HG02678 (cell line): ENCODE measurements around the gene C1QTNF1.

Source experiments
- ATAC-seq: cut with Tn5 transposase; IDR thresholded peaks from one replicate; pipeline ENCODE4 v1.9.1; 2021; ENCODE audit warnings: mild to moderate bottlenecking, moderate library complexity; ENCODE audit not compliant: unreplicated experiment

Gene C1QTNF1

DNA sequence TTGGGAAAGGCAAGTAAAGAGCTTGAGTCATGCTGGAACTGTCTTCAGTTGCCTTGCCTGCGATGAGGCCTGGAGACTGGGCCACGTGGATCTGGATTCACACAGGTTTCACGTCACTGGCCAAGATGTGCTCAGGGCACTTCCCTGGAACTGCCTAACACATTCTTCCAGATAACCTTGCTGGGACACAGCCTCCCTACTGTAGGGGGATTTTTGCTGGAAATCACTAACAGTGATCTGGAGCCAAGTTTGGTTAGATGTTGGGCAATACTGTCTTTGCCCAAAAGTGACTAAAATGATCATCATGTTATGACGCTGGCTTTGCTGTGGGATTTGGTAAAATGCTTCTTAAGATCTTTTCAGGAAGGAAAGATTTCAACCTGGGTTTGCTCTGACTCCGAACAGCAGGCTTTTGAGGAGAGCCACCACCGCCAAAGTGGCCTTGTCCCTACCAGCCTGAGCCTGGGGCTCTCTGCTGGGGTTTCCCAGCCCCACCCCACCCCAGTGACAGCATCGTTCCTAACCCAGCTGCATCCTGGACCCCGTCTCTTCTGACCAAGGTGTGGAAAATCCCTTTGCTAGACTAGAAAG lies 14.7 kb downstream of the C1QTNF1 start:
- no peak for ATAC-seq

DNA sequence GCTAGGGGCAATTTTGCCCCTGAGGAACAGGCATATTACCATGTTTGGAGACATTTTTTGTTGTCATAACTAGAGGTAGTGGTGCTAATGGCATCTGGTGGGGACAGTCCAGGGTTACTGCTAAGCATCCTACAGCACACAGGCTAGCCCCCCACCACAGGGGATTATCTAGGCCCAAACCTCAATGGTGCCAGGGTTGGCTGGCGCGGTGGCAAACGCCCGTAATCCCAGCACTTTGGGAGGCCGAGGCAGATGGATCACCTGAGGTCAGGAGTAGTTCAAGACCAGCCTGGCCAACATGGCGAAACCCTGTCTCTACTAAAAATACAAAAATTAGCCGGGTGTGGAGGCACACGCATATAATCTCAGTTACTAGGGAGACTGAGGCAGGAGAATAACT lies 15.2 kb downstream of the C1QTNF1 start:
- ATAC-seq, result no peak

DNA sequence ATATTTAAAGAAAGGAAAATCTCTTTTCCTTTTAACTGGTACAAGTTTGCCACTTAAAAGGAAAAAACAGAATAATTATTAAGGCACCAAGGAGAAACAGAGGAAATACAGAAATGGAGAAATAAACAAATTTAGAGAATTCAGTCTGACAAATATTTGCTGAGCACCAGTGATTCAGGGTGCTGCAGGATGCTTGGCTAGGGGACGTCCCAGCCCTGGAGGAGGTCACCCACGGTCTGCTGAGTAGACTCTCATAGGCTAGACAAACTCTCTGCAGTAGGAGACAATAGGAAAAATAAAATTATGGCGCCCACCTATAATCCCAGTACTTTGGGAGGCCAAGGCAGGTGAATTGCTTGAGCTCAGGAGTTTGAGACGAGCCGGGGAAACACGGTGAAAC lies 15.9 kb downstream of the C1QTNF1 start:
- no peak for ATAC-seq

DNA sequence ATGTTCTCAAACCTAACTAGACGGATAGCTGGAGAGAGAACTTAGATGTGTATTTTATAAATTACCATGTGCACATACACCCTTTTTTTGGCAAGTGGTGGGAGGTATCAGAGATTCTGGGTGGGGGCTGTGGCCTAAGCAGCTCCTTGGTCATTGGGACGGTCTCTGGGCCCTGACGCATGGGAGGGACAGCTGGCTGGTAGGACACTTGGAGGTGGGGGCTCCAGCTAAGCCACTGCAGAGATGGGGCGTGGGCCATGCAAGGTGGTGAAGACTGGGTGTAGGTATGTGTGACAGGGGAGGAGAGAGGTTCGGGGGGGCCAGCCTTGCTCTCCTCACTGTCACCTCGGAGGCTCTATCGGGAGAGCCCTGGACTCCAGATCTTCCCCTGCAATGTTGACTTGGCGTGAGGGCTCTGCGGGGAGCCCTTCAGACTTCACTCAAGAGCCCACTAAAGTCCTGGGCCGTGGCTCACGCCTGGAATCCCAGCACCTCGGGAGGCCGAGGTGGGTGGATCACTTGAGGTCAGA lies 17.1 kb downstream of the C1QTNF1 start:
- no peak for ATAC-seq

DNA sequence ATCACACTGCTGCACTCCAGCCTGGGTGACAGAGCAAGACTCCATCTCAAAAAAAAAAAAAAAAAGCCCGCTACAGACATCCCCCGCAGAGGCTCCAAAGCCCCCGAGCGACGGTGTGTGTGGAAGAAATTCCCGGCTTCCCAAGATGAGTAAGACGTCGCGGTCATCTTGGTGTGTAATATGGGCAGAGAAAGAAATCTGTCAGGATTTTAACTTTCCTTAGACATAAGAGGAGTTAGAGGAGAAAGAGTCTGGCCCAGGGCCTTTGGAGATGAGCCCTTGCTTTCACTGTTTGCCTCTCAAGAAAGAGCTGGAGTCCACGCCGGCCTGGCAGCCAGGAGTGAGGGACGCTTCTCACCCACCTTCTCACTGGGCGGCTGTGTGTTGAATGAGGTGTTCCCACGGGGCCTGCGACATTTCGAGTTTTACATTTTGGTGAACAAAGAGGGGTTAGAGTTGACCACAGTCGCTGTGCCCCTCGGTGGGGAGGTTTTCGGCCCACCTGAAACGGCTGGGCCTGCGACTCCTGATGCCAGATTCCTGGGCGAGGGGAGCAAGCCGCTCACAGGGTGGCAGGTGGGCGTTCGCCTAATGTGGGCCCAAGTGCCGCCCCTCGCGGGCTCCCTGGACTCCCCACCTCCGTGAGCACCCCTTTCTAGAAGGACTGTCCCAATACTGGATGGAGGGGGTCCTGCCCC lies 17.9 kb downstream of the C1QTNF1 start:
- ATAC-seq, result no peak

DNA sequence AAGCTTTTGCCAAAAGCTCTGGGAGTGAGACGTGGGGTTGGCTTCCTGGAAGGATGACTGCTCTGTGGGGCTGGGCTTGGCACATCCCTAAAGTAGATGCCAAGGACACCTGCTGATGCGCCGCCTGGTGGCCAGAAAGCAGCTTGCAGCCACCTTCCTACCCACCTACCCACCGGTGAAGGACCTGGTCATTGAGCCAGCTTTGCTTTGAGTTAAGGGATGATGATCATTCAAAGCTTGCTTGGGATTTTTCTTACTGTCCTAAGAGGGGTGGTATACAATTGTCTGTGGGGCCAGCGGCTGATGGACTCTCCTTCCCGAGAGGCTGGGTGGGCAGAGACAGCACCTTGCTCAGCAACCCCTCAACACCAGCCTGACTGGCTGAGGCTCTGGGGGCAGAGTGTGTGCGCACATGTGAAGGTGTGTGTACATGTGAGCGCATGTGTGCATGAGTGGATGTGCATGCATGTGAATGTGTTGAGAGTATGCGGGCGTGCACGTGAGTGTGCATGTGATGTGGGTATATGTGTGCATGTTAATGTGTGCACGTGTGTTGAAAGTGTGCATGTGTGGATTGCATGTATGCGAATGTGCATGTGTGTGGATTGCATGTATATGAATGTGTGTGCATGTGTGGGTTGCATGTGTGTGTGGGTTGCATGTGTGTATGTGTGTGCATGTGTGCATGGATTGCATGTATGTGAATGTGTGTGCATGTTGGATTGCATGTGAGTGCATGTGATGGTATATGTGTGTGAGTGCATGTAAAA lies 18.6 kb downstream of the C1QTNF1 start:
- ATAC-seq, result no peak

DNA sequence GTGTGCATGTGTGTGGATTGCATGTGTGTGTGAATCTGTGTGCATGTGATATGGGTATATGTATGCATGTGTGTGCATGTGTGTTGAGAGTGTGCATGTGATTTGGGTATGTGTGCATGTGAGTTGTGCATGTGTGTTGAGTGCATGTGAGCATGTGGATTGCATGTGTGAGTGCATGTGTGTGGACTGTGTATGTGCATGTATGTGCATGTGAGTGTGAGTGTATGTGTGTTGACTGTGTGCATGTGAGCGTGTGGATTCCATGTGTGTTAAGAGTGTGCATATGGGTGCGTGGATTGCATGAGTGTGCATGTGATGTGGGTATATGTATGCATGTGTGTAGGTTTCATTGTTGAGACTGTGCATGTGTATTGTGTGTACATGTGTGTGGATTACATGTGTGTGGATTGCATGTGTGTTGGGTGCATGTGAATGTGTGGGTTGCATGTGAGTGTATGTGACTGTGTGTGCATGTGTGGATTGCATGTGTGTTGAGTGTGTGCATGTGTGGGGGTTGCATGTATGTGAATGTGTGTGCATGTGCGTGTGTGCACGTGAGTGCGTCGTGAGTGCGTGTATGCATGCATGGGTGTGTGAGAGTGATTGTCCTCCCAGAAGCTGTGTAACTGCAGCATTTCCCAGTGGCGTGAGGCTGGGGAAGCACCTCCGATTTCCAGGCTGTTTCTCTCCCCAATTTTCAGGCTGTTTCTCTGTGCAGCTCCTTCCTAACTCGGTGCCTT lies 19.4 kb downstream of the C1QTNF1 start:
- ATAC-seq, result no peak

DNA sequence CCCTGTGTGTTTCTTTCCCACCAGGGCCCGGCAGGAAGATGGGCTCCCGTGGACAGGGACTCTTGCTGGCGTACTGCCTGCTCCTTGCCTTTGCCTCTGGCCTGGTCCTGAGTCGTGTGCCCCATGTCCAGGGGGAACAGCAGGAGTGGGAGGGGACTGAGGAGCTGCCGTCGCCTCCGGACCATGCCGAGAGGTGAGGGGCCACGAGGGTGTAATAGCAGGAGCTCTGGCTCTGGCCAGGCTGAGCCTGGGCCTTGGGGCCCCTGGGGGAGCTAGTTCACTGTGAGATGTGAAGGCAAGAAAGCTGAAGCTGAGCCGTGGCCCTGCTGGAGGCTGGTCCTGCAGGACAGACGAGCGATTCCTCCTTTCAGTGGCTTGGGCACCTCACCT lies 20.0 kb downstream of the C1QTNF1 start:
- no peak for ATAC-seq

DNA sequence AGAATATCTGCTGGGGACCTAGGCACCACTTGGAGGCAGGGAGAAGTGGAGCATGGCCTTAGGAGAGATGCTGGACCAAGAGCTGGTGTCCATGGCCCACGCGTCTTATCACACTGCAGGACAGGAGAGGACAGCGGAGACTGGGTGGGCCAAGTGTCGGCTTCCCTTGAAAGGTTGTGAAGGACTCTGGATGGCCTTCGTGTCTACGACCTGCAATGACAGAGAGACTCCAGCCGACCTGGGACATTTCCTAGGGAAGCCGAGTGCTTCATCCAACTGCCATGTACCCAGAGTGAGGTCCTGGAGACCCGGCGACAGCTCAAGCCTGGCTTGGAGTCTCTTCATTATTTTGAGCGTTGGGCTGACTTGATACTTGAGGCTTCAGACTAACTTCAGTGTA lies 20.5 kb downstream of the C1QTNF1 start:
- no peak for ATAC-seq

DNA sequence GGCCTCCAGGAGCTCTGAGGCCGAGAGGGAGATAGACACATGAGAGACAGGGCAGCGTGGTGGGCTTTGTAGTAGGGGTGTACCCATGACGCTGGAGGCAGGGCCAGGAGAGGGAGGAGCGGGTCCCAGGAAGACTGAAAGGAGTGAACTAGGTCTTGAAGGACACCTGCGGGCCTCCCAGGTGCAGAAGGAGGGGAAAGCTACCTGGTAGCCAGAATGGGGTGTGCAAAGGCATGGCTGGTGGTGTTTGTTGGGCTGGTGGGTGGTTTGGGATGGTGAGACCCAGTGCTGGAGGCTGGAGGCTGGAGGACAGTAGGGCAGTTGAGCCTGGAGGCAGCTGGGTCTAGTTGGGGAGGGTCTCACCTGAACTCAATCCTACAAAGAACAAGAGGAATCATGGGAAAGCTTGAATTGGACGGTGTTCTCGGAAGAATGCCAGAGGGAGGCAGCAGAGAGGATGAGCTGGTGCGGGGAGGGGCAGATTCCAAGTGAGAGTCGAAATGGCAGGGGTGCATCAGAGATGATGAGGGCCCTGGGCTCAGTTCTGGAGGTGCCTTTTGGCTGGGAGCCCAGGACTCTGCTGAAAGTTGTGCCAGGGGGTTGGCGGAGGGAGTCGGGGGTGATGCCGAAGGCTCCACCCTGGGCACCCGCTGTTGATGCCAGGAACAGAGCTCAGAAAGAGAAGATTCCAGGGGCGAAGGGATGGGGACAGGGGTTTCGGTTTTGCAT lies 21.2 kb downstream of the C1QTNF1 start:
- no peak for ATAC-seq

DNA sequence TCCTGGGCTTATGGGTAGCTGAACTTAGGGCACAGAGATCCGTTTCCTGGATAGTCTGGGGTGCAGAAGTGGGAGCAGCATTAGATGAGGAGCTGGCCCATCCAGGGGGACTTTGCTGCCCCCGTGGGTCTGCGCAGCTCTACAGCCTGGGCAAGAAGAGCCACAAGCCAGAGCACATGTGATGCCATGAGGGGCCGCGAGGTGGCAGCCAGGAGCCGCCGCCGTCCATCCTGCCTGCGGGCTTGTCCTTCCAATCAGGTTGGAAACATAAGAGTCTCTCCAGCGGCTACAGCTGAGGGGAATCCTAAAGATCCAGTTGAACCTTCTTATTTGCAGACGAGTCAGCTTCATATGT lies 21.9 kb downstream of the C1QTNF1 start:
- ATAC-seq, result no peak

DNA sequence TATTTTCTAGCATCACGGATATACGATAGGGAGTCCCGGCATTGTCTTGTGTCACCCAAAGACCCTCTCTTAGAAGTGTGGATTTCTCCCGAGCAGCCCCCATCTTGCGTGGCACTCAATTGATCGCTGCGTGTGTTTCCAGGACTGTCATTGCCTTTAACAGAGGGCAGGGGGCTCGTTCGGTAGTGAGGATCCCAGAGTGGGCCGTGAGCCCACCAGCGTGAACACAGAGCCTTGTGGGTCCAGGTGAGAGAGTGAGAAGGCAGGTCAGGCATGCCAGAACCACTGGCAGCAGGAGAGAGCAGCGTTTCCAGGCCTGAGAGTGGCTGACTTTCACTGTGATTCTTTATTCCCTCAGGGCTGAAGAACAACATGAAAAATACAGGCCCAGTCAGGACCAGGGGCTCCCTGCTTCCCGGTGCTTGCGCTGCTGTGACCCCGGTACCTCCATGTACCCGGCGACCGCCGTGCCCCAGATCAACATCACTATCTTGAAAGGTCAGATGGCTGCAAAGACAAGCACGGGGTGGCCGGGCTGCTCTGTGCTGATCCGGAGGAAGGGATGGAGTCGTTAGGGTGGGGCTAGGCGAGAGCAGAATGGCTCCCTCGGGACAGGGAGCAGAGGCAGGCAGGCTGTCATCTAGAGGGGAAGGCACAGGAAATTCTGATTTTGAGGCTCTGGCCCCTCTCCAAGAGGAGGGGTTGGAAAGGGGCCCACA lies 22.4 kb downstream of the C1QTNF1 start:
- ATAC-seq, result no peak

DNA sequence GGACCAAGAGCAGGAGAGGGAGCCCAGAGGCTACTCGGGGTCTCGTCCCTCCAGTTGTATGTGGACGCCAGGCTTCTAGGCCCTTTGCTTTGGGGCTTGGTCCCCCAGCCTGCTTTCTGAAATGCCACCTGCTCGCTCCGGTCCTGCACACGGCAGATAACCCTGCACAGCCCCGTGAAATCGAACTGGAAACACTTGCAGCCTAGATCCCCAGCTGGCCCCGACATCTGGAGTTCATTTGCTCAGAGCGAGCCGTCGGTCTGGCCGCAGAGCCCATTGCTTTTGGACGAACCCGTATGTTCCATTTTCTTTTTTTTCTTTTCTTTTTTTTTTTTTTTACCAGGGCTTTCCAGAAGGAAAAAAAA lies 22.9 kb downstream of the C1QTNF1 start:
- no peak for ATAC-seq

DNA sequence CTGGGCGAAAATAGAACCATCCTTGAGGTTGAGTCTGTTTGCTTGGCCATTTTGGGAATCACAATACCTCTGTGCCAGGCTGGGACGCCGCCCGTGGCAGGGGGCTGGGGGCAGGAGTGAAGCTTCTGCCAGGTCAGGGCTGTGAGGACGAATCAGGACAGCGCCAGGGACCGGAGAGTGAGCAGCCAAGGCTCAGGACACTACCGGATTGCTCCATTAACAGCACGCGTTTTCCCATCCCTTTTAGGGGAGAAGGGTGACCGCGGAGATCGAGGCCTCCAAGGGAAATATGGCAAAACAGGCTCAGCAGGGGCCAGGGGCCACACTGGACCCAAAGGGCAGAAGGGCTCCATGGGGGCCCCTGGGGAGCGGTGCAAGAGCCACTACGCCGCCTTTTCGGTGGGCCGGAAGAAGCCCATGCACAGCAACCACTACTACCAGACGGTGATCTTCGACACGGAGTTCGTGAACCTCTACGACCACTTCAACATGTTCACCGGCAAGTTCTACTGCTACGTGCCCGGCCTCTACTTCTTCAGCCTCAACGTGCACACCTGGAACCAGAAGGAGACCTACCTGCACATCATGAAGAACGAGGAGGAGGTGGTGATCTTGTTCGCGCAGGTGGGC lies 23.4 kb downstream of the C1QTNF1 start:
- ATAC-seq, result no peak

DNA sequence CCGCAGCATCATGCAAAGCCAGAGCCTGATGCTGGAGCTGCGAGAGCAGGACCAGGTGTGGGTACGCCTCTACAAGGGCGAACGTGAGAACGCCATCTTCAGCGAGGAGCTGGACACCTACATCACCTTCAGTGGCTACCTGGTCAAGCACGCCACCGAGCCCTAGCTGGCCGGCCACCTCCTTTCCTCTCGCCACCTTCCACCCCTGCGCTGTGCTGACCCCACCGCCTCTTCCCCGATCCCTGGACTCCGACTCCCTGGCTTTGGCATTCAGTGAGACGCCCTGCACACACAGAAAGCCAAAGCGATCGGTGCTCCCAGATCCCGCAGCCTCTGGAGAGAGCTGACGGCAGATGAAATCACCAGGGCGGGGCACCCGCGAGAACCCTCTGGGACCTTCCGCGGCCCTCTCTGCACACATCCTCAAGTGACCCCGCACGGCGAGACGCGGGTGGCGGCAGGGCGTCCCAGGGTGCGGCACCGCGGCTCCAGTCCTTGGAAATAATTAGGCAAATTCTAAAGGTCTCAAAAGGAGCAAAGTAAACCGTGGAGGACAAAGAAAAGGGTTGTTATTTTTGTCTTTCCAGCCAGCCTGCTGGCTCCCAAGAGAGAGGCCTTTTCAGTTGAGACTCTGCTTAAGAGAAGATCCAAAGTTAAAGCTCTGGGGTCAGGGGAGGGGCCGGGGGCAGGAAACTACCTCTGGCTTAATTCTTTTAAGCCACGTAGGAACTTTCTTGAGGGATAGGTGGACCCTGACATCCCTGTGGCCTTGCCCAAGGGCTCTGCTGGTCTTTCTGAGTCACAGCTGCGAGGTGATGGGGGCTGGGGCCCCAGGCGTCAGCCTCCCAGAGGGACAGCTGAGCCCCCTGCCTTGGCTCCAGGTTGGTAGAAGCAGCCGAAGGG lies 24.2 kb downstream of the C1QTNF1 start:
- no peak for ATAC-seq

DNA sequence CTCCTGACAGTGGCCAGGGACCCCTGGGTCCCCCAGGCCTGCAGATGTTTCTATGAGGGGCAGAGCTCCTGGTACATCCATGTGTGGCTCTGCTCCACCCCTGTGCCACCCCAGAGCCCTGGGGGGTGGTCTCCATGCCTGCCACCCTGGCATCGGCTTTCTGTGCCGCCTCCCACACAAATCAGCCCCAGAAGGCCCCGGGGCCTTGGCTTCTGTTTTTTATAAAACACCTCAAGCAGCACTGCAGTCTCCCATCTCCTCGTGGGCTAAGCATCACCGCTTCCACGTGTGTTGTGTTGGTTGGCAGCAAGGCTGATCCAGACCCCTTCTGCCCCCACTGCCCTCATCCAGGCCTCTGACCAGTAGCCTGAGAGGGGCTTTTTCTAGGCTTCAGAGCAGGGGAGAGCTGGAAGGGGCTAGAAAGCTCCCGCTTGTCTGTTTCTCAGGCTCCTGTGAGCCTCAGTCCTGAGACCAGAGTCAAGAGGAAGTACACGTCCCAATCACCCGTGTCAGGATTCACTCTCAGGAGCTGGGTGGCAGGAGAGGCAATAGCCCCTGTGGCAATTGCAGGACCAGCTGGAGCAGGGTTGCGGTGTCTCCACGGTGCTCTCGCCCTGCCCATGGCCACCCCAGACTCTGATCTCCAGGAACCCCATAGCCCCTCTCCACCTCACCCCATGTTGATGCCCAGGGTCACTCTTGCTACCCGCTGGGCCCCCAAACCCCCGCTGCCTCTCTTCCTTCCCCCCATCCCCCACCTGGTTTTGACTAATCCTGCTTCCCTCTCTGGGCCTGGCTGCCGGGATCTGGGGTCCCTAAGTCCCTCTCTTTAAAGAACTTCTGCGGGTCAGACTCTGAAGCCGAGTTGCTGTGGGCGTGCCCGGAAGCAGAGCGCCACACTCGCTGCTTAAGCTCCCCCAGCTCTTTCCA lies 25.1 kb downstream of the C1QTNF1 start:
- ATAC-seq, result no peak

DNA sequence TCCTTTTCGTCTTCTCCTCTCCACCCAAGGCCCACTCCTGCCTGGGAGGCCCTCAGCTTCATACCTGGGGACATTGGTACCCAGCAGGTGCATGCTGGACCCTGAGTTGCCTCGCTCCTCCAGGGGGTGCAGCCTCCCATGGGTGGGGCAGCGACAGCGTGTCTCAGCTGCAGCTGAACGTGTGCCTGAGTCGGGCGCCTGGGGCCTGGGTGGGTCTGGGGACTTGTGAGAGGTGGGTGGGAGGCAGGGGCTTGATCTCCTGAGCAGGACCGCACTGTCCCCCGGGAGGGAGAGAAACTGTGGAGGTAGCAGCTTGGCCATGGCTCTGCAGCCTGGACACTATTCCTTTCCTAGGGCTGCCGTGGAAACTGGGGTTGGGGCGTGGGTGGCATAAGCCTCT lies 25.9 kb downstream of the C1QTNF1 start:
- ATAC-seq, result no peak

DNA sequence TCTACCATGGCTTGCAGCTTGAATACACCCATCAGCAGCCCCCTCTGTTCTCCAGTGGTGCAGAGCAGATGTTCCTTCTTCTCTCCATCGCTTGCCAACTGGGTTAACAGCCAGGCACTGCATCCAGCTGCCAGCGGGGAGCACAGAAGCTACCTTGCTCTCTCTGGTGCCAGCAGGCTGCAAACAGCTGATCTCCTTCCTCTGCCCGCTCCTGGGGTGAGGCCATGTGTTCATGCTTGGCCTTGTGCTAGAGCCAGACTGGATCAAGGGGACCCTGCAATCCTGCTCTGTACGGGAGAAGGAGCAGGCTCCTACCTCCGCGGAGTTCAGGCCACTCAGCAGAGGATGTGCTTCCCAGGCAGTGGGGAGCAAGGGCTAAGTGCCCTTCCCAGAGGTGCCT lies 26.6 kb downstream of the C1QTNF1 start:
- no peak for ATAC-seq
